Karpas-422 (cell line): ENCODE measurements around the gene ZNF827. TPM values are rescaled to one million over a fixed set of nuclear protein-coding genes. Genes with fewer than 3 reads are reported as not detected.

Experiments
- DNase-seq: peaks from one replicate; pipeline ENCODE4 v3.0.0-alpha.2; 2015
- H2AFZ ChIP-seq: fragments of 200-600 bp; sonication (generic); 2 replicates; pipeline ENCODE4 v1.6.1; 2014; ENCODE audit warnings: antibody characterized with exemption, low read length, mixed read lengths
- H3K27ac ChIP-seq: fragments of 200-600 bp; sonication (generic); 2 replicates; pipeline ENCODE4 v1.5.1; 2014; ENCODE audit warnings: mild to moderate bottlenecking, low read length, moderate library complexity
- H3K27me3 ChIP-seq: fragments of 200-600 bp; sonication (generic); 2 replicates; pipeline ENCODE4 v1.6.1; 2014; ENCODE audit warnings: low read length, mixed read lengths
- H3K36me3 ChIP-seq: fragments of 200-600 bp; sonication (generic); 2 replicates; pipeline ENCODE4 v1.6.1; 2014; ENCODE audit warnings: low read length, mixed read lengths; ENCODE audit not compliant: insufficient read depth
- H3K4me1 ChIP-seq: fragments of 200-600 bp; sonication (generic); 2 replicates; pipeline ENCODE4 v1.6.1; 2014; ENCODE audit warnings: mild to moderate bottlenecking, low read length, mixed read lengths
- H3K4me2 ChIP-seq: fragments of 200-600 bp; sonication (generic); 2 replicates; pipeline ENCODE4 v1.6.1; 2014; ENCODE audit warnings: low read length, low read depth, mild to moderate bottlenecking; ENCODE audit not compliant: poor library complexity, severe bottlenecking
- H3K4me3 ChIP-seq: fragments of 200-600 bp; sonication (generic); 2 replicates; pipeline ENCODE4 v1.5.1; 2014; ENCODE audit warnings: mild to moderate bottlenecking, antibody characterized with exemption, low read length, mixed read lengths
- H3K79me2 ChIP-seq: fragments of 200-600 bp; sonication (generic); 2 replicates; pipeline ENCODE4 v1.6.1; 2014; ENCODE audit warnings: mild to moderate bottlenecking, low read length, mixed read lengths
- H3K9ac ChIP-seq: fragments of 200-600 bp; sonication (generic); 2 replicates; pipeline ENCODE4 v1.6.0; 2014; ENCODE audit warnings: low read length
- H3K9me2 ChIP-seq: fragments of 200-600 bp; sonication (generic), shearing (Covaris generic); replicated peaks from 2 replicates; pipeline ENCODE4 v1.6.0; 2014; ENCODE audit warnings: mild to moderate bottlenecking, low read length, moderate library complexity; ENCODE audit not compliant: insufficient read depth
- H3K9me3 ChIP-seq: fragments of 300-700, 200-600 bp; sonication (generic); 2 replicates; pipeline ENCODE4 v1.6.1; 2014; ENCODE audit warnings: low read length, mixed read lengths
- H4K20me1 ChIP-seq: fragments of 200-600 bp; sonication (generic); 2 replicates; pipeline ENCODE4 v1.6.1; 2014; ENCODE audit warnings: mild to moderate bottlenecking, antibody characterized with exemption, low read length, low read depth; ENCODE audit not compliant: insufficient read depth
- total RNA-seq: library from RNA; depleted of rRNA; stranded (reverse); fragments of >200 nt; shearing (Covaris generic); gene quantifications from 2 replicates; pipeline ENCODE4 v1.2.3, GENCODE V29; 2014; ENCODE audit warnings: low replicate concordance

Gene ZNF827
- total RNA-seq, 1 experiment from 2014 or later, result 70.4 TPM

- Histone ChIP-seq H3K79me2 (peaks cover 100% of the 10 kb centered on the region), H3K27ac (peak overlapping the region; percentile 93), H3K9me3 (peaks cover 4% of the 10 kb centered on the region; the same call in 1 of the 2 replicates), H3K4me1 (peaks cover 73% of the 10 kb centered on the region), H3K9ac (peak overlapping the region; percentile 47), H3K4me3 (peak overlapping the region; percentile 41; the same call in 1 of the 2 replicates), H2AFZ (no peak overlapping the region), H3K9me2 (no peaks in the 10 kb centered on the region), H4K20me1 (no peaks in the 10 kb centered on the region), H3K36me3 (peaks cover 27% of the 10 kb centered on the region), H3K4me2 (peak overlapping the region; percentile 83), H3K27me3 (no peaks in the 10 kb centered on the region)
- no peak for DNase-seq
Measured at GRCh38 chr4:145929415-145930178, 9.0 kb downstream of the ZNF827 start.

DNA sequence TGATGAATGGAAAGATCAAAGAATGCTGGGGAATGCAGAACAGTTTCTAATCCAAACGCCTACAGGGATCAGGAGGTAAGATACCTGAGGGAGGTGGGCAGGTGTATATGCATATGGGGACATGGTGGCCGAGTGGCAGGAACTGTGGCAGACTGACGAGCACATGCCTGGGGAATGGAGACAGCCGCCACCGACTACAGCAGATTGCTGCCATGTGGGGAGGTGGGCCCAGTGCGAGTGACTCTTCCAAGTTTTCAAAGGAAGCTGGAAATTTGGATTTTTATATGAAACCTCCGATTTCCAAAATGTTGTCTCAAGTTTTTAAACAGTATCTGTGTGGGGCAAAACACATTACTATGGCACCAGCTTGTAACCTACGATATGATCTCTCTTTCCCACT, 9.9 kb downstream of the ZNF827 start:
- H3K4me3 ChIP-seq, result no peak overlapping the region
- no peaks in the 10 kb centered on the region for H4K20me1 ChIP-seq
- H3K4me2 ChIP-seq, result peak overlapping the region; percentile 8
- H3K4me1 ChIP-seq, result peaks cover 65% of the 10 kb centered on the region
- no peaks in the 10 kb centered on the region for H3K27me3 ChIP-seq
- H3K9ac ChIP-seq, result no peak overlapping the region; the same call in 1 of the 2 replicates
- H3K27ac ChIP-seq, result peak overlapping the region; percentile 35; the same call in 1 of the 2 replicates
- peaks cover 4% of the 10 kb centered on the region; the same call in 1 of the 2 replicates for H3K9me3 ChIP-seq
- H2AFZ ChIP-seq, result no peak overlapping the region
- H3K9me2 ChIP-seq, result no peaks in the 10 kb centered on the region
- H3K79me2 ChIP-seq, result peaks cover 100% of the 10 kb centered on the region
- no peak for DNase-seq
- peaks cover 26% of the 10 kb centered on the region for H3K36me3 ChIP-seq

GRCh38 chr4:145927030-145927429, 11.6 kb downstream of the ZNF827 start:
- DNase-seq, result no peak
- Histone ChIP-seq H3K36me3 (peaks cover 18% of the 10 kb centered on the region), H2AFZ (no peak overlapping the region), H3K4me2 (no peak overlapping the region), H3K79me2 (peaks cover 100% of the 10 kb centered on the region), H3K9ac (no peak overlapping the region), H4K20me1 (no peaks in the 10 kb centered on the region), H3K27me3 (no peaks in the 10 kb centered on the region), H3K4me1 (peaks cover 48% of the 10 kb centered on the region), H3K9me2 (no peaks in the 10 kb centered on the region), H3K4me3 (no peak overlapping the region), H3K9me3 (peaks cover 4% of the 10 kb centered on the region; the same call in 1 of the 2 replicates), H3K27ac (no peak overlapping the region; the same call in 1 of the 2 replicates)

GRCh38 chr4:145921231-145921630, 17.4 kb downstream of the ZNF827 start:
- Histone ChIP-seq H3K27ac (no peak overlapping the region), H3K9me2 (no peaks in the 10 kb centered on the region), H3K9ac (no peak overlapping the region), H3K4me1 (peaks cover 8% of the 10 kb centered on the region; the same call in 1 of the 2 replicates), H3K4me3 (no peak overlapping the region), H3K27me3 (no peaks in the 10 kb centered on the region), H3K36me3 (peaks cover 12% of the 10 kb centered on the region), H3K79me2 (peaks cover 100% of the 10 kb centered on the region), H4K20me1 (no peaks in the 10 kb centered on the region), H3K9me3 (peaks cover 4% of the 10 kb centered on the region; the same call in 1 of the 2 replicates), H2AFZ (no peak overlapping the region), H3K4me2 (no peak overlapping the region)
- no peak for DNase-seq

DNA sequence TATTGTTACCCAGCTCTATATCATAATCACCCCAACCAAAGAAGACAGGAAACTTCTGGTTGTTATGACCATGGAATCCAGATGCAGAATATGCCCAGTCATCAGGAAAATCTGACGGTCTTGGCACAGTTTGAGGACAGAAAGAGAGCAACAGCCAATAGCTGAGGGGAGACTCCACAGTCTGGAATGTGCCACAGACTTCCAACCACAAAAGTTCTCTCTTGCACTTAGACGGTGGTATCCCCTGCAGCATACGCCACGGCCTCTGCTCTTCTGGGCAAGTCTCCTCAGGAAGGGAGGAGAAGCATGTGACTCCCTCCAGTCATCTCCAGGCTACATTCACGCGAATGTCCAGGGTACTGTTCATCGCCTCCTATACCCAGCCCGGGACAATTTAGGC, 18.4 kb downstream of the ZNF827 start:
- H3K4me1 ChIP-seq, result peaks cover 8% of the 10 kb centered on the region; the same call in 1 of the 2 replicates
- no peaks in the 10 kb centered on the region for H3K9me2 ChIP-seq
- H2AFZ ChIP-seq, result no peak overlapping the region
- H3K4me2 ChIP-seq, result no peak overlapping the region
- DNase-seq, result no peak
- H3K9ac ChIP-seq, result no peak overlapping the region
- no peaks in the 10 kb centered on the region for H4K20me1 ChIP-seq
- H3K9me3 ChIP-seq, result no peaks in the 10 kb centered on the region
- peaks cover 100% of the 10 kb centered on the region for H3K79me2 ChIP-seq
- no peak overlapping the region for H3K4me3 ChIP-seq
- H3K27me3 ChIP-seq, result no peaks in the 10 kb centered on the region
- H3K36me3 ChIP-seq, result peaks cover 6% of the 10 kb centered on the region; the same call in 1 of the 2 replicates
- H3K27ac ChIP-seq, result no peak overlapping the region

DNA sequence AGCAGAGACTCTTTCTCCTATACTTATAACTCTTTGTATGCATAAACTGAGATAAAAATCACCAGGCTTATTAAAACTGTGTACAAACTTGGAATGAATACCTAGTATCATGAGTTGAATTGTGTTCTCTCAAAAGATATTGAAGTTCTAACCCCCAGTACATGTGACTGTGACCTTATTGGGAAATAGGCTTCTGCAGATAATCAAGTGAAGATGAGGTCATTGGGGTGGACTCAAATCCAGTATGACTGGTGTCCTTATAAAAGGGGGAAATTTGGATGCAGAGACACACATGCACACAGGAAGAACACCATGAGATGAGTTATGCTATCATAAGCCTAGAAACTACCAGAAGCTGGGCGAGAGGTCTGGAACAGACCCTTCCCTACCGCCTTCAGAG, 26.2 kb downstream of the ZNF827 start:
- Histone ChIP-seq H3K4me3 (no peak overlapping the region), H4K20me1 (no peaks in the 10 kb centered on the region), H2AFZ (no peak overlapping the region), H3K36me3 (no peaks in the 10 kb centered on the region), H3K9me2 (no peaks in the 10 kb centered on the region), H3K27me3 (no peaks in the 10 kb centered on the region), H3K9ac (no peak overlapping the region), H3K79me2 (peaks cover 100% of the 10 kb centered on the region), H3K4me2 (no peak overlapping the region), H3K4me1 (peaks cover 39% of the 10 kb centered on the region), H3K9me3 (no peaks in the 10 kb centered on the region), H3K27ac (no peak overlapping the region)
- DNase-seq, result no peak

DNA sequence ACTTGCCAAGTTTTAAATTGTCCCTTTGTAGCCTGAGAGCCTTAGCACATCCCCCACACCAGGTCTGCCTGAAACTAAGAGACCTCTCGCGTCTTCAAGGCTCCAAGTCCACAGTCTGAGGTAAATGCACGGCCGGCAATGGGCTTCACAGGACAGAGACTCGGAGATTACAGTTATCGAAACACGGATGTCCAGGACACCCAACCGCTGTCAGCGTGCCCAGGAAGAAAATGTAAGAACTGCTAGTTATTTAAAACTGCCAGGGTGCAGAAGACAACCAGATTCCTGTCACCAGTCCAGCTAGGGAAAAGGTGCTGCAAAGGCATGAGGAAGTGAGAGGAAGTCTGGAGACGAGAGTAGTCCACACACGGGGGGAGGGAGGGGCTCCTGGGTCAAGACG, 28.9 kb downstream of the ZNF827 start:
- no peak overlapping the region for H3K9ac ChIP-seq
- H3K27me3 ChIP-seq, result no peaks in the 10 kb centered on the region
- peak overlapping the region; percentile 42 for H3K4me2 ChIP-seq
- H3K36me3 ChIP-seq, result peaks cover 3% of the 10 kb centered on the region; the same call in 1 of the 2 replicates
- no peaks in the 10 kb centered on the region for H4K20me1 ChIP-seq
- H3K9me3 ChIP-seq, result no peaks in the 10 kb centered on the region
- H3K27ac ChIP-seq, result peak overlapping the region; percentile 55; the same call in 1 of the 2 replicates
- no peak overlapping the region for H2AFZ ChIP-seq
- H3K4me1 ChIP-seq, result peaks cover 54% of the 10 kb centered on the region
- H3K79me2 ChIP-seq, result peaks cover 100% of the 10 kb centered on the region
- H3K9me2 ChIP-seq, result no peaks in the 10 kb centered on the region
- no peak overlapping the region for H3K4me3 ChIP-seq
- no peak for DNase-seq

DNA sequence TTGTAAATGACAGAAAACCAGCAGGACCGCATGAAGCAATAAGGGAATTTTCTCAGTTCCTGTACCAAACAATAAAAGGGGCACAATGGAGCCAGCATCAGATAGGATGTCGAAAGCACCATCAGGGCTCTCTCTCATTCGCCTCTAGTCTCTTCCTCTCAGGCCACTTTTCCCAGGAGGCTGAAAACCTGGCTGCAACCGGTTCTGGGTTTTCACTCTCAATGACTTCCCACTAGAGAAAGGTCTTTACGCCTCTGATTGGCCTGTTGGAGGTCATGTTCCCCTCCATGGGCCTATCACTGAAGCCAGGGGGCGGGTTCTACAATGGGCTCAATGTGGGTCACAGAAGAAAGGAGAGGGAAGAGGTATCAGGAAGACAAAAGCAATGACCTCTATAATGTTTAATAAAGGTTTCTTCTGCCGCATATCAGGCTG, 29.3 kb downstream of the ZNF827 start:
- peak overlapping the region; percentile 55 for H3K27ac ChIP-seq
- no peaks in the 10 kb centered on the region for H4K20me1 ChIP-seq
- no peak overlapping the region for H3K4me3 ChIP-seq
- peak; percentile 89 for DNase-seq
- peaks cover 54% of the 10 kb centered on the region for H3K4me1 ChIP-seq
- H2AFZ ChIP-seq, result no peak overlapping the region
- no peaks in the 10 kb centered on the region for H3K9me3 ChIP-seq
- H3K9ac ChIP-seq, result 0 out of 2 replicates have a peak overlapping the region, but pooled peaks have one; percentile 16
- H3K4me2 ChIP-seq, result peak overlapping the region; percentile 42
- no peaks in the 10 kb centered on the region for H3K27me3 ChIP-seq
- no peaks in the 10 kb centered on the region for H3K9me2 ChIP-seq
- peaks cover 100% of the 10 kb centered on the region for H3K79me2 ChIP-seq
- peaks cover 3% of the 10 kb centered on the region; the same call in 1 of the 2 replicates for H3K36me3 ChIP-seq
